ENCODE results near the gene PDE10A. TPM values are rescaled to one million over a fixed set of nuclear protein-coding genes. Genes with fewer than 3 reads are reported as not detected.

PDE10A gene
- total RNA-seq, 1 experiment from 2014 or later, result 0.31 TPM

- Mint-ChIP-seq H3K4me1 (peaks cover 6% of the 10 kb centered on the region in 2 experiments), H3K9me3 (peaks cover 2 to 12% of the 10 kb centered on the region in 2 experiments; a peak in 2 of 5 replicates), H3K27ac (peak overlapping the region in 1 of 3 experiments; percentile 76; a peak in 1 of 7 replicates), H3K36me3 (ENCODE audit: insufficient read depth in 1 of 3, low read depth in 3 of 3) (peaks cover 0 to 5% (median 3%) of the 10 kb centered on the region in 3 experiments; a peak in 4 of 7 replicates), H3K4me3 (no peak overlapping the region), H3K27me3 (ENCODE audit: low read depth) (no peaks in the 10 kb centered on the region; the same call in 1 of the 2 replicates)
- no peaks in the 10 kb centered on the region for H3K79me1 ChIP-seq (ENCODE audit: insufficient read depth, low read depth, low read length, poor library complexity, severe bottlenecking)
- no peak overlapping the region for H3K4ac ChIP-seq (ENCODE audit: low read depth, low read length)
- no peaks in the 10 kb centered on the region for H3K4me1 ChIP-seq (ENCODE audit: insufficient read depth, low read length)
- no peak for DNase-seq
- no peak overlapping the region for H3K23ac ChIP-seq (ENCODE audit: insufficient read length, low read depth, low read length)
- H3K56ac ChIP-seq (ENCODE audit: insufficient read length, low read depth, low read length), result no peak overlapping the region
- no peak overlapping the region for H4K91ac ChIP-seq (ENCODE audit: insufficient read length, low read depth, low read length)
- H3K23me2 ChIP-seq (ENCODE audit: insufficient read length, low read depth, low read length, poor library complexity, severe bottlenecking), result no peaks in the 10 kb centered on the region
- H4K5ac ChIP-seq (ENCODE audit: insufficient read length, low read depth, low read length), result no peak overlapping the region
- WGBS (ENCODE audit: extremely low coverage, insufficient read length, low lambda C conversion rate), result no CpG with 5 or more reads among the region's 1 CpG
- no peak overlapping the region for H3K18ac ChIP-seq (ENCODE audit: insufficient read length, low read depth, low read length)
- H3K79me2 ChIP-seq (ENCODE audit: insufficient read depth, low read length), result no peaks in the 10 kb centered on the region
- H3T11ph ChIP-seq (ENCODE audit: low read length), result no peak overlapping the region
- no peak for TF ChIP-seq CTCF (conservative IDR thresholded peaks at IDR 0.05)
- H2BK5ac ChIP-seq (ENCODE audit: insufficient read length, low read length), result no peak overlapping the region
- H3K27ac ChIP-seq (ENCODE audit: insufficient read length, low read depth, low read length), result no peak overlapping the region
- no peak overlapping the region for H2BK12ac ChIP-seq (ENCODE audit: insufficient read length, low read depth, low read length)
- no peak overlapping the region for H3K4me2 ChIP-seq (ENCODE audit: insufficient read depth, insufficient read length, low read length)
- H4K20me1 ChIP-seq (ENCODE audit: control insufficient read depth, insufficient read depth, insufficient read length), result no peaks in the 10 kb centered on the region
- H2BK120ac ChIP-seq (ENCODE audit: low read depth, low read length, poor library complexity, severe bottlenecking), result no peak overlapping the region
- no peak overlapping the region for H3K14ac ChIP-seq (ENCODE audit: insufficient read depth, low read length)
- no peak overlapping the region for H2BK20ac ChIP-seq (ENCODE audit: low read depth, low read length, poor library complexity, severe bottlenecking)
- H2AFZ ChIP-seq (ENCODE audit: low read length), result no peak overlapping the region
- H2BK15ac ChIP-seq (ENCODE audit: low read depth, low read length), result no peak overlapping the region
- H2AK5ac ChIP-seq (ENCODE audit: insufficient read length, low read length), result no peak overlapping the region
- no peaks in the 10 kb centered on the region for H3K9me3 ChIP-seq (ENCODE audit: control insufficient read depth, low read depth, low read length)
- H4K8ac ChIP-seq (replicated peaks; ENCODE audit: insufficient read length, low read depth, low read length), result no peak overlapping the region
- H3K9ac ChIP-seq (ENCODE audit: extremely low read depth, insufficient read length, low read length), result no peak overlapping the region
- no peaks in the 10 kb centered on the region for H3K27me3 ChIP-seq (ENCODE audit: insufficient read depth, low read length)
These were observed 78.5 kb downstream of the PDE10A start for GRCh38 chr6:165584541-165584940.

Measured in H9 (cell line).